GM23338 (cell line): ENCODE measurements around the gene CMIP. TPM values are rescaled to one million over a fixed set of nuclear protein-coding genes. Genes with fewer than 3 reads are reported as not detected.

Source experiments
- ATAC-seq: fragments of 200-7000 bp; cut with Tn5 transposase; 3 replicates; pipeline ENCODE4 v1.9.1; 2020
- DNase-seq: peaks from one replicate; pipeline ENCODE4 v3.0.0-alpha.2; 2015; ENCODE audit warnings: low spot score
- H2AFZ ChIP-seq: fragments of 200-600 bp; sonication (generic); 2 replicates; pipeline ENCODE4 v1.8.0; 2016; ENCODE audit warnings: antibody characterized with exemption, mild to moderate bottlenecking, moderate library complexity
- H3F3A ChIP-seq: fragments of 200-600 bp; sonication (generic); replicated peaks from 2 replicates; pipeline ENCODE4 v1.8.0; 2017; ENCODE audit warnings: antibody characterized with exemption, mixed run types, low read depth
- H3K27ac ChIP-seq: fragments of 200-600 bp; sonication (generic); 2 replicates; pipeline ENCODE4 v1.6.1; 2016; ENCODE audit warnings: low read depth
- H3K27me3 ChIP-seq: fragments of 200-600 bp; sonication (generic); 2 replicates; pipeline ENCODE4 v1.8.0; 2016; ENCODE audit warnings: mild to moderate bottlenecking, mixed run types, moderate library complexity; ENCODE audit not compliant: insufficient read depth
- H3K36me3 ChIP-seq: fragments of 200-600 bp; sonication (generic); 2 replicates; pipeline ENCODE4 v1.8.0; 2016; ENCODE audit warnings: mild to moderate bottlenecking; ENCODE audit not compliant: insufficient read depth
- H3K4me1 ChIP-seq: fragments of 200-600 bp; sonication (generic); 2 replicates; pipeline ENCODE4 v1.8.0; 2016; ENCODE audit warnings: mild to moderate bottlenecking, moderate library complexity; ENCODE audit not compliant: insufficient read depth
- H3K4me2 ChIP-seq: fragments of 200-600 bp; sonication (generic); 2 replicates; pipeline ENCODE4 v1.7.1; 2017; ENCODE audit warnings: mixed run types
- H3K4me3 ChIP-seq: fragments of 200-600 bp; sonication (generic); 2 replicates; pipeline ENCODE4 v1.6.1; 2016; ENCODE audit warnings: mixed run types
- H3K79me2 ChIP-seq: fragments of 200-600 bp; sonication (generic); replicated peaks from 2 replicates; pipeline ENCODE4 v1.8.0; 2017; ENCODE audit warnings: mild to moderate bottlenecking; ENCODE audit not compliant: insufficient read depth
- H3K9me2 ChIP-seq: fragments of 200-600 bp; sonication (generic); 2 replicates; pipeline ENCODE4 v1.8.0; 2017; ENCODE audit not compliant: insufficient read depth
- H4K20me1 ChIP-seq: fragments of 200-600 bp; sonication (generic); replicated peaks from 2 replicates; pipeline ENCODE4 v1.8.0; 2017; ENCODE audit warnings: mild to moderate bottlenecking; ENCODE audit not compliant: insufficient read depth
- H3K27ac Mint-ChIP-seq: 2 replicates; pipeline ENCODE4 v1.8.0; 2020; ENCODE audit warnings: inconsistent platforms, mild to moderate bottlenecking, moderate library complexity, mixed read lengths
- H3K27me3 Mint-ChIP-seq: 3 replicates; pipeline ENCODE4 v1.8.0; 2022; ENCODE audit warnings: low read depth, mild to moderate bottlenecking, moderate library complexity, mixed read lengths, inconsistent platforms; ENCODE audit not compliant: insufficient read depth, poor library complexity
- H3K36me3 Mint-ChIP-seq: 3 replicates; pipeline ENCODE4 v1.8.0; 2021; ENCODE audit warnings: low read depth, mild to moderate bottlenecking, inconsistent platforms, moderate library complexity, mixed read lengths
- H3K4me1 Mint-ChIP-seq: 3 replicates; pipeline ENCODE4 v1.8.0; 2020; ENCODE audit warnings: mild to moderate bottlenecking, inconsistent platforms, mixed read lengths
- H3K4me3 Mint-ChIP-seq: 3 replicates; pipeline ENCODE4 v1.8.0; 2021; ENCODE audit warnings: moderate library complexity, mild to moderate bottlenecking, inconsistent platforms, mixed read lengths
- H3K9me3 Mint-ChIP-seq: 3 replicates; pipeline ENCODE4 v1.8.0; 2020; ENCODE audit warnings: moderate library complexity, mild to moderate bottlenecking, inconsistent platforms, mixed read lengths
- EZH2phosphoT487 ChIP-seq: fragments of 200-600 bp; sonication (generic); IDR thresholded peaks from one replicate; pipeline ENCODE4 v1.8.1; 2018; ENCODE audit warnings: antibody characterized with exemption; ENCODE audit not compliant: unreplicated experiment
- POLR2AphosphoS5 ChIP-seq: IDR thresholded peaks from 2 replicates; pipeline ENCODE4 v1.6.1; 2016; ENCODE audit warnings: antibody characterized with exemption, low read depth
- ZNF114 ChIP-seq: fragments of 250-450 bp; sonication (Bioruptor Pico); IDR thresholded peaks from 2 replicates; pipeline ENCODE4 v1.5.0; 2020; ENCODE audit warnings: mild to moderate bottlenecking, moderate library complexity
- ZNF331 ChIP-seq: fragments of 250-450 bp; sonication (Bioruptor Pico); IDR thresholded peaks from 2 replicates; pipeline ENCODE4 v1.5.0; 2020; ENCODE audit warnings: low read depth, mild to moderate bottlenecking, moderate library complexity
- polyA plus RNA-seq: library from polyadenylated mRNA; unstranded; fragments of >200 nt; fragmentation: Nextera tagmentation; extraction: Ambion mirVana; gene quantifications from 2 replicates; pipeline ENCODE4 v1.2.1, GENCODE V29; 2016
- total RNA-seq: library from RNA; depleted of rRNA; stranded (reverse); fragments of >200 nt; shearing (Covaris generic); gene quantifications from 2 replicates; pipeline ENCODE4 v1.2.3, GENCODE V29; 2014
- TF ChIP-seq, protein P1 (sequence below): fragments of 250-450 bp; sonication (Bioruptor Pico); IDR thresholded peaks from 2 replicates; pipeline ENCODE4 v1.5.0; 2020; ENCODE audit warnings: mild to moderate bottlenecking, moderate library complexity

The CMIP gene
- total and polyA plus RNA-seq, 2 experiments from 2014 or later = 9.5 to 62.3 TPM

DNA sequence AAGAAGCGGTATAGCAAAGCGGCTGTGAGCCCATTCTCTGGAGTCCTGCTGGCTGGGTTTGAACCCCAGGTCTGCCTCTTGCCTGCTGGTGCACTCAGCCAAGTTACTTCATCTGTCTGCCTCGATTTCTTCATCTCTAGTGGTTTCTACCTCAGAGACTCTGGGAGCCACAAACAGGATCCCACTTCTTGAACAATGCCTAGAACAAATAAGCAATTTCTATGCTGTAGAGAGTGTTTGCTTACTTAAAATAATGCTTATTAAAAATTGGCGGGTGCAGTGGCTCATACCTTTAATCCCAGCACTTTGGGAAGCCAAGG, 75.5 kb downstream of the CMIP start (continued):
- TF ChIP-seq, protein P1, sequence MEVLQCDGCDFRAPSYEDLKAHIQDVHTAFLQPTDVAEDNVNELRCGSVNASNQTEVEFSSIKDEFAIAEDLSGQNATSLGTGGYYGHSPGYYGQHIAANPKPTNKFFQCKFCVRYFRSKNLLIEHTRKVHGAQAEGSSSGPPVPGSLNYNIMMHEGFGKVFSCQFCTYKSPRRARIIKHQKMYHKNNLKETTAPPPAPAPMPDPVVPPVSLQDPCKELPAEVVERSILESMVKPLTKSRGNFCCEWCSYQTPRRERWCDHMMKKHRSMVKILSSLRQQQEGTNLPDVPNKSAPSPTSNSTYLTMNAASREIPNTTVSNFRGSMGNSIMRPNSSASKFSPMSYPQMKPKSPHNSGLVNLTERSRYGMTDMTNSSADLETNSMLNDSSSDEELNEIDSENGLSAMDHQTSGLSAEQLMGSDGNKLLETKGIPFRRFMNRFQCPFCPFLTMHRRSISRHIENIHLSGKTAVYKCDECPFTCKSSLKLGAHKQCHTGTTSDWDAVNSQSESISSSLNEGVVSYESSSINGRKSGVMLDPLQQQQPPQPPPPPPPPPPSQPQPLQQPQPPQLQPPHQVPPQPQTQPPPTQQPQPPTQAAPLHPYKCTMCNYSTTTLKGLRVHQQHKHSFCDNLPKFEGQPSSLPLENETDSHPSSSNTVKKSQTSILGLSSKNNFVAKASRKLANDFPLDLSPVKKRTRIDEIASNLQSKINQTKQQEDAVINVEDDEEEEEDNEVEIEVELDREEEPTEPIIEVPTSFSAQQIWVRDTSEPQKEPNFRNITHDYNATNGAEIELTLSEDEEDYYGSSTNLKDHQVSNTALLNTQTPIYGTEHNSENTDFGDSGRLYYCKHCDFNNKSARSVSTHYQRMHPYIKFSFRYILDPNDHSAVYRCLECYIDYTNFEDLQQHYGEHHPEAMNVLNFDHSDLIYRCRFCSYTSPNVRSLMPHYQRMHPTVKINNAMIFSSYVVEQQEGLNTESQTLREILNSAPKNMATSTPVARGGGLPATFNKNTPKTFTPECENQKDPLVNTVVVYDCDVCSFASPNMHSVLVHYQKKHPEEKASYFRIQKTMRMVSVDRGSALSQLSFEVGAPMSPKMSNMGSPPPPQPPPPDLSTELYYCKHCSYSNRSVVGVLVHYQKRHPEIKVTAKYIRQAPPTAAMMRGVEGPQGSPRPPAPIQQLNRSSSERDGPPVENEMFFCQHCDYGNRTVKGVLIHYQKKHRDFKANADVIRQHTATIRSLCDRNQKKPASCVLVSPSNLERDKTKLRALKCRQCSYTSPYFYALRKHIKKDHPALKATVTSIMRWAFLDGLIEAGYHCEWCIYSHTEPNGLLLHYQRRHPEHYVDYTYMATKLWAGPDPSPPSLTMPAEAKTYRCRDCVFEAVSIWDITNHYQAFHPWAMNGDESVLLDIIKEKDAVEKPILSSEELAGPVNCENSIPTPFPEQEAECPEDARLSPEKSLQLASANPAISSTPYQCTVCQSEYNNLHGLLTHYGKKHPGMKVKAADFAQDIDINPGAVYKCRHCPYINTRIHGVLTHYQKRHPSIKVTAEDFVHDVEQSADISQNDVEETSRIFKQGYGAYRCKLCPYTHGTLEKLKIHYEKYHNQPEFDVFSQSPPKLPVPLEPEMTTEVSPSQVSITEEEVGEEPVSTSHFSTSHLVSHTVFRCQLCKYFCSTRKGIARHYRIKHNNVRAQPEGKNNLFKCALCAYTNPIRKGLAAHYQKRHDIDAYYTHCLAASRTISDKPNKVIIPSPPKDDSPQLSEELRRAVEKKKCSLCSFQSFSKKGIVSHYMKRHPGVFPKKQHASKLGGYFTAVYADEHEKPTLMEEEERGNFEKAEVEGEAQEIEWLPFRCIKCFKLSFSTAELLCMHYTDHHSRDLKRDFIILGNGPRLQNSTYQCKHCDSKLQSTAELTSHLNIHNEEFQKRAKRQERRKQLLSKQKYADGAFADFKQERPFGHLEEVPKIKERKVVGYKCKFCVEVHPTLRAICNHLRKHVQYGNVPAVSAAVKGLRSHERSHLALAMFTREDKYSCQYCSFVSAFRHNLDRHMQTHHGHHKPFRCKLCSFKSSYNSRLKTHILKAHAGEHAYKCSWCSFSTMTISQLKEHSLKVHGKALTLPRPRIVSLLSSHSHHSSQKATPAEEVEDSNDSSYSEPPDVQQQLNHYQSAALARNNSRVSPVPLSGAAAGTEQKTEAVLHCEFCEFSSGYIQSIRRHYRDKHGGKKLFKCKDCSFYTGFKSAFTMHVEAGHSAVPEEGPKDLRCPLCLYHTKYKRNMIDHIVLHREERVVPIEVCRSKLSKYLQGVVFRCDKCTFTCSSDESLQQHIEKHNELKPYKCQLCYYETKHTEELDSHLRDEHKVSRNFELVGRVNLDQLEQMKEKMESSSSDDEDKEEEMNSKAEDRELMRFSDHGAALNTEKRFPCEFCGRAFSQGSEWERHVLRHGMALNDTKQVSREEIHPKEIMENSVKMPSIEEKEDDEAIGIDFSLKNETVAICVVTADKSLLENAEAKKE (CRISPR knock-in tag) = no peak
- TF ChIP-seq POLR2AphosphoS5 = no peak
- no peak for TF ChIP-seq EZH2phosphoT487
- no peak for TF ChIP-seq ZNF331 (CRISPR knock-in tag)

DNA sequence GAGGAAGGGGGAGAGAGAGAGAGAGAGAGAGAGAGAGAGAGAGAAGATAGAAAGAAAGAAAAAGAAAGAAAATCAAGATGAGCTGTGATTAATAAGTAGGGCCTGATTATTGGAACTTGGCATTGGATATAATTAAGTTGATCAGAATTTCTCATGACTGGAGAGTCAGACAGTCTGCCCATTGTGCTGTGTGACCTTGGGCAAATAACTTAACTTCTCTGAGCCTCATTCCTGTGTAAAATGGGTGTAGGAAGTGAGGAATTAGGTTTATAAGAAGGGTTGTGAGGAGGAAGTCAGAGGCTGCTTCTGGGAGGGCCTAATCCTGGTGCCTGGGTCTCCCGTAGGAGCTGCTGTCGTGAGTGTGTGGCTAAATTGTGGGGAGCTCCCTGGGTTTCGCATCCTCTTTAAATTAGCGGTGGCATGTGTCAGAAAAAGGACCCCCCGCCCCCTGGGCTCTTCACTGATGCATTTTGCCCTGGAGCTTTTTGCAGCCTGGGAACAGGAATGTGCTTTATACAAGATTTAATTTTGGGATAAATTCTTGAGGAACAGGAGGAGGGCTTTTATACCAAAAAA, 76.0 kb downstream of the CMIP start:
- no peak for TF ChIP-seq ZNF114
- Histone ChIP-seq H2AFZ (no peak overlapping the region), H3F3A (no peaks in the 10 kb centered on the region), H3K79me2 (peaks cover 90% of the 10 kb centered on the region), H3K4me2 (no peak overlapping the region), H4K20me1 (peaks cover 38% of the 10 kb centered on the region; the same call in 1 of the 2 replicates), H3K4me1 (peaks cover 3% of the 10 kb centered on the region; the same call in 1 of the 2 replicates), H3K27me3 (no peaks in the 10 kb centered on the region), H3K4me3 (no peak overlapping the region), H3K9me2 (no peaks in the 10 kb centered on the region), H3K36me3 (no peaks in the 10 kb centered on the region), H3K27ac (no peak overlapping the region)
- H3K27me3 Mint-ChIP-seq = peaks cover 15% of the 10 kb centered on the region
- H3K4me3 Mint-ChIP-seq = no peak overlapping the region
- ATAC-seq (no peak), DNase-seq (no peak)
- H3K27ac Mint-ChIP-seq = no peak overlapping the region
- peaks cover 8% of the 10 kb centered on the region for H3K4me1 Mint-ChIP-seq
- H3K9me3 Mint-ChIP-seq = no peaks in the 10 kb centered on the region
- H3K36me3 Mint-ChIP-seq = peaks cover 10% of the 10 kb centered on the region; the same call in 2 of the 3 replicates
